Activated CD4-positive, alpha-beta T cell treated with anti-CD3 and anti-CD28 coated beads, Interleukin-2, amount 50 U/mL, for 4 hours (primary cell): ENCODE measurements around the gene CASP8.

Experiments used
- DNase-seq, 2 experiments: peaks; one replicate each; pipeline ENCODE4 v3.0.0-alpha.2; 2020

CASP8 gene

DNA sequence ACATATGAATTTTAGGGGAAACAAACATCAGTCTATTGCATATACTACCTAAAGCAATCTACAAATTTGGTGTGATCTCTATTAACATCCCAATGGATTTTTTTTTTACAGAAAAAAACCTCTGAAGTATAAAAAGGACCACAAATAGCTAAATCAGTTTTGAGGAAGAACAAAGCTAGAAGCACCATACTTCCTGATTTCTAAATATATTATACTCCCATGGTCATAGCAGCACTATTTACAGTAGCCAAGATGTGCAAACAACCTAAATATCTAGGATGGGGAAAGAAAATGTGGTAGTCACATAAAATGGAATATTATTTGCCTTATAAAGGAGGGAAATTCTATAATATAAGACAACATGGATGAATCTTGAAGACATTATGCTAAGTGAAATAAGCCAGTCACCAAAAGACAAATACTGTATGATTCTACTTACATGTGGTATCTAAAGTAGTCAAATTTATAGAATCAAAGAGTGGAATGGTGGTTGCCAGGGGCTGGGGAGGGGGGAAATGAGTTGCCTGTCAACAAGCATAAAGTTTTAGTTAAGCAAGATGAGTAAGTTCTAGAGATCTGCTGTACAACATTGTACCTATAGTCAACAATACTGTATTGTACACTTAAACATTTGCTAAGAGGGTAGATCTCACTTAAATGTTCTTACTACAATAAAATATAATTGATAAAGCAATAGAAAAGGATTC lies 17.6 kb upstream of the CASP8 start:
- no peak for DNase-seq

DNA sequence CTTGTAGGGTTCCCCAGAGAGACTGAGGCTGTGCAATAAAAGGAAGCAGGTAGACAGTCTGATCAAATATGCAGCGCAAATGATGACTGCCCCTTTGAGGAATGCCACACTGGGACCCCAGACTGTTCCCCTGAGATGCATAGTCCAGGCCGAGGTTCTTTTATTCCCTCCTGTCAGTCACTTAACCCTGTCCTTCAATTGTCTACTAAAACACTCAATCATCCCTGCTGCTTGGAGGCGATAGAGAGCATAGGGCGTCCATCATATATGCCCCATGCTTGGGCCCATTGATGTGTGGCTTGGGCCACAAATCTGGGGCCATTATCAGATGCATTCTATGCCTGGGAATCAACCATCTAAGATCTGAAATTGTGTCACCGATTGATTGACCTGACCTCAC lies 15.5 kb upstream of the CASP8 start:
- no peak for DNase-seq

DNA sequence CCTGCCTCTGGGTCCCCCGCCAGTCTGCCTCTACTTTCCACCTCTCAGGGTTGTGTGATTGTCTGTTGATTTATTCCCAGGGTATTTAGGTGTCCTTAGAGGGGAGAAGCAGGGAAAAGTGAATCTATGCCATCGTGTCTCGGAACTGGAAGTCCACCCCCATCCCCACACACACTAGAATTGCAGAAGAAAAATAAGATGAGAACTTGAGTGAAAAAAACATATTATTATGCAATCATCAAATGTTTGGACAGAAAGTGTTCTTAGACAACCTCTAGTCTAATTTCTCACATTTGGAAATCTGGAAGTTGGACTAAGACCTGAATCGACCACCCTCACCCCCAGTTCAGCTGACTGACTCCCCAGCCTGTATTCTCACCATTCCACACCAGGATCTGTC lies 14.1 kb upstream of the CASP8 start:
- DNase-seq: no peak

DNA sequence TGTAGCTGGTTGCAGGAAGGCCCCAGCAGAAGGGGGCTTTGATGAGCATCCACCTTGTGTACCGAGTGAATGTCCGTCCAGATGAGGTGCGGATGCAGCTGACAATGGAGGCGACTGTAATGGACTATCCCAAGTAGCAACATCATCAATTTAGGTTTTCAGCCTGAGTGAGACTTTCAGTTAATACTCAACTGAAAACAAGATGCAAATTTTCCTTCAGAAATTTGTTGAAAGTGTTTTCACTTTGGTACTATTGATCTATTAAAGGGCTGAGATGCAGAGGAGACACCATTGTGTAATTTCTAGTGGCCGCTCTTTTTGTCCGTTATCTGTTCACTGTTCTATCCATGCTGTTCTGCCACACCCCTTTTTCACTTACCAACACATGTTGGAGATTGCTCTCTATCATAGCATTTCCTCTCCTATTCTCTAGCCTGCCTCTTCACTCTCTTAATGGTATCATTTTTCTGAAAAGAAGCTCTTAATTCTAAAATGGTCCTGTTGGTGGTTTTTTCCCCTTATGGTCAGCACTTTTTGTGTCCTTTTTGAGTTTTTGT lies 12.0 kb upstream of the CASP8 start:
- no peak for DNase-seq

DNA sequence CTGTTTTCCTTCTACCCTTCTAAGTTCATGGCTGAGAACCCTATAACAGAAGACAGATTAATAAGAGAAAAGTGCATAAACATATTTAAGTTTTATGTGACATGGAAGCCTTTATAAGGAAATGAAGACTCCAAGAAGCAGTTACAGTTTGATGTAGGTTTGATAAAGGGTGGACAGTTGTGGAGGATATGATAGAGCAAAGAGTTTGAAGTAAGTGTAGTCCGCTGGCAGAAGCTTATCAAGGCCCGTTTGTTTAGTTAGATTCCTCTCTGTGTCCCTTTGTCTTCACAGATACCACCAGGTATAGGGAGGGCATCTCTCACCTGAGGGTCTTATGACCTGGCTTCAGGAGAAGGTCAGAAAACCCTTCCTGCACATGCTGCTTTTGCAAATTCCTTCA lies 10.4 kb upstream of the CASP8 start:
- no peak for DNase-seq

DNA sequence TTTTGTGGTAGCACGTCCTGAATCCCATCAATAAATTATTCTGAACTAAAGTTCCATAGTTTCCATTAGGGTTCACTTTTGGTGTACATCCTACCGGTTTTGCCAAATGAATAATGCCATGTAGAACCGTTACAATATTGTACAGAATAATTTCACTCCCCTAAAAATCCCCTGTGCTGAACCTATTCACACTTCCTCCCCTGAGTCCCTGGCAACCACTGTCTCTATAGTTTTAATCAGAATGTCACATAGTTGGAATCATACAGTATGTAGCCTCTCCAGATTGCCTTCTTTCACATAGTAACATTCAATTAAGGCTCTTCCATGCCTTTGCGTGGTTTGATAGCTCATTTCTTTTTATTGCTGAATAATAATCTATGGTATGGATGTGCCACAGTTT lies 9.6 kb upstream of the CASP8 start:
- DNase-seq: no peak

DNA sequence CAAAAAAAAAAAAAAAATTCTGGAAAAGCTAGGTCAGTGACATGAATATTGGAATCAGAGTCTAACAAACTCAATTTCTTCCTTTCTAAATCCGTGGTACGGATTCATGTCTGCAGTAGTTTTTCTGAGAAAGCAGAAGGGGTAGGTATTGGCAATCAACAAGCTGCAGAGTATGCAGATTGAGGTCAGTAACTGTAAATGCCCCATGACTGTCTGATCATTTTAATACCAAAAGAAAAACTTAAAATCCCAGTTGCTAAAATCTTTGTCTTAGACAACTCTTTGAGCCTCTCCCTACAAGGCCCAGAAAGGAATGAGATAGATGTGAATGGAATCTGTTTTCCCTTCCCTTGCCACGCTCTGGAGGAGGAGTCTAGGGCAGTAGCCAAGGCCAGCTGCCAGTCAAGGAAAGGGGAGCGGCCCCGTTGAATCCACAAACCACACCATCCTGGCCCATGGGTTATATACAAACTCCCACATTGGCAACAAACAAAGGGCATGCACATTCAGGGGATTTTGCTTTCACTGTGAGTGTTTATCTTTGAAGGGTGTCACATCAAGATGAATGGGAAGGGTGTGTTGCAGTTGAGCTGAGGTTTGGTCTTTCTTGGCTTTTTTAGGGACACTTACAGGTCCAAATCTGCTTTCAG lies 6.1 kb upstream of the CASP8 start:
- no peak for DNase-seq

DNA sequence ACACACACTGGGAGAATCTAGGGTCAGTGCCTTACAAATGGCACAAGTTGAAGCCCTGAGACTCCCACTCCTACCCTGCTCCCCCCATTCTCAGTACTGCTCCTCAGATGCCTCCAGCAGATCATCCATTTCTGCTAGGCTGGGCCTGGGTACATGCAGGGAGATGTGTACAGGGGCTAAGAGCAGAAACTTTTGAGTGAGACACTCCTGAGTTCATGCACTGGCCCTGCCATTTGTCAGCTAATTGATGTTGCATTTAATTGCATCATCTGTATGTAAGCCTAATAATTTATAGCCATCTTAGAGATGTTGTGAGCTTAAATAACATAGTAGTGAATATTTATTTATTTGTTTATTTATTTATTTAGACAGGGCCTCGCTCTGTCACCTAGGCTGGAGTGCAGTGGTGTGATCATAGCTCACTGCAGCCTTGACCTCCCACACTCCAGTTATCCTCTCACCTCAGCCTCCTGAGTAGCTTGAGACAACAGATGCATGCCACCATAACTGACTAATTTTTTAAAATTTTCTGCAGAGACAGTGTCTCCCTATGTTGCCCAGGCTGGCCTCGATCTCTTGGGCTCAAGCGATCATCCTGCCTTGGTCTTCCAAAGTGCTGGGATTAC lies 4.8 kb upstream of the CASP8 start:
- DNase-seq: no peak

DNA sequence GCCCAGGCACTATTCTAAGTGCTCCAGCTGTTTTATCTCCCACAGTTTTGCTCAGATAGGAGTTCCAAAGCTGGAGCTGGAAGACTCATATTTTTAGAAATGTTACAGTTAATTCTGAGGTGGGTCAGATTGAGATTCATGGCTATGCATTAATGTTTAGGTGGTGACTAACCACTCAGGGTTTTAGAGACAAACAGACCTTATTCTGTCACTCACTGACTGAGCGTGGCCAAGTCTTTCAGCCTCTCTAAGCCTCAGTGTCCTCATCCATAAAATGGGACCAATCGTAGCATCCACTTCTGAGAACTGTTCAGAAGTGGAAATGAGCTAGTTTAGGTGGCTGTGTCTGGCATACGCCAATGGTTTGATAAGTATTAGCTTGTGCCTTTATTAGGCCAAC lies 4.3 kb upstream of the CASP8 start:
- DNase-seq: no peak

DNA sequence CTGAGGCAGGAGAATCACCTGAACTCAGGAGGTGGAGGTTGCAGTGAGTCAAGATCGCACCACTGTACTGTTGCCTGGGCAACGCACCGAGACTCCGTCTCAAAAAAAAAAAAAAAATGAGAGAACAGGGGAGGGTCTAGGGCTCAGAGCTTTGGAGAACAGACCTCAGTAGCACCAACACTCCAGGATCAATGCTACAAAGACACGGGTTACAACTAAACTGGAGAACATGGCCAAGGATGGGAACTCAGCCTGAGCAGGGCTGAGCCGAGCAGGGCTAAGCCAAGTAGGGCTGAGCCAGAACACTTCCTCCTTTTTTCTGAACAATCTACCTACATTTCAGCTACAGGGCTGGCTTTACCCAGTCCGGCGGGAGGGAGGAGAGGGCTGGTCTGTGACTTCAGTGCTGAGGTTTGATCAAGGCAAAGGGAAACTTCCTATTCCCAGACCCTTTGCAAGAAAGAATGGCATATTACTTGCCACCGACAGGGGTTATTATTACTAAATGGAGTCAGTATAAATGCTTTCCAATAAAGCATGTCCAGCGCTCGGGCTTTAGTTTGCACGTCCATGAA lies 2.9 kb upstream of the CASP8 start:
- peak; percentile 33 to 41 for DNase-seq

DNA sequence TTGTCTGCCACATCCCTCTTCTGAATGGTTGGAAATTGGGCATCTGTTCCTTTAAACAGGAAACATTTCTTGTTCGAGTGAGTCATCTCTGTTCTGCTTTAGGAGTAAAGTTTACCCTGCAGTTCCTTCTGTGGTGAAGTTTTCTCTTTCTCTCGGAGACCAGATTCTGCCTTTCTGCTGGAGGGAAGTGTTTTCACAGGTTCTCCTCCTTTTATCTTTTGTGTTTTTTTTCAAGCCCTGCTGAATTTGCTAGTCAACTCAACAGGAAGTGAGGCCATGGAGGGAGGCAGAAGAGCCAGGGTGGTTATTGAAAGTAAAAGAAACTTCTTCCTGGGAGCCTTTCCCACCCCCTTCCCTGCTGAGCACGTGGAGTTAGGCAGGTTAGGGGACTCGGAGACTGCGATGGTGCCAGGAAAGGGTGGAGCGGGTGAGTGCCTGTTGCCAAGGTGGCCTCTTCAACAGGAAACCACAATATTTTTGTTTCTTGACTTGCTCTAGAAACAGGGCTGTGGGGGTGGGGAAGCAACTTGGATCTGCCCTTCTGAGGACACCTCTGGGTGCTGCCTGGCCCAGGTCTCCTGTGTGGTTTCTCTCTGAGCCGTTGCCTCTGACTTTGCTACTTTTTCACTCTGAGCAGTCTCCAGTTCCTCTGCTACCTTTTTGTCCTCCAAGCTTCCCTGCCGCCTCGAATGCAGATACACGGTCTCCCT lies 2.2 kb upstream of the CASP8 start:
- DNase-seq: peak; percentile 84 to 86

DNA sequence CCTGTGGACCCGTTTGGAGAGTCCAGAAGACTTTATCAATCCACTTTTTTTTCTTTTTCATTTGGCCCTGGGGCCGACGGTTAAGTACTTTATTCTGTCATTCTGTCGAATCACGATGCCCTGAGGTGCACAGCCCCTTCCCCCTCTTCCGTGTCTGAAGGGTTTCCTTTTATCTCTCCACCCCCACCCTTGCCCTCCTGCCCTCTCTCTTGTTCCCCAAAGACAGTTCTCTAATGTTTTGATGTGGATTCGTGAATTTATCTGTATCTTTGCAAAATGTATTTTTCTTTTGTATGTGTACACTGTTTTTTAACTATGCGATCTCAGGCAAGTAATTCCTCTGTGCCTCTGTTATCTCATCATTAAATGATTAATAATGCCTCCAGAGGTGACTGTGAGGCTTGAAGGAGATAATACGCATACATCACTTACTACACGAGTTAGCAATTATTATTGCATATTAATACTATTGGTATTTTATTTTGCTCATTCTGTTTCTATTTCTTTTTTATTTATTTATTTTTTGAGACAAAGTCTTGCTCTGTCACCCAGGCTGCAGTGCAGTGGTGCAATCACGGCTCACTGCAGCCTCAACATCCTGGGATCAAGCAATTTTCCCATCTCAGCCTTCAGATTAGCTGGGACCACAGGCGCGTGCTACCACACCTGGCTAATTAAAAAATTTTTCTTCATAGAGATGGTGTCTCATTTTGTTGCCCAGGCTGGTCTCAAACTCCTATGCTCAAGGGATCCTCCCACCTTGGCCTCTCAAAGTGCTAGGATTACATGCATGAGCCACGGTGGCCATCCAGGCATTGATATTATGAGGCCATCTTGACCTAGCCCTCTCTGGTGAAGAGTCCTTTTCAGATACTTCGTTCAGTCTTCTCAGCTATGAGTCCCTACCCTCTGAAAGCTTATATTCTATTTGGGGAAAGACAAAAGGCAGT lies 1.4 kb upstream of the CASP8 start:
- DNase-seq: no peak

DNA sequence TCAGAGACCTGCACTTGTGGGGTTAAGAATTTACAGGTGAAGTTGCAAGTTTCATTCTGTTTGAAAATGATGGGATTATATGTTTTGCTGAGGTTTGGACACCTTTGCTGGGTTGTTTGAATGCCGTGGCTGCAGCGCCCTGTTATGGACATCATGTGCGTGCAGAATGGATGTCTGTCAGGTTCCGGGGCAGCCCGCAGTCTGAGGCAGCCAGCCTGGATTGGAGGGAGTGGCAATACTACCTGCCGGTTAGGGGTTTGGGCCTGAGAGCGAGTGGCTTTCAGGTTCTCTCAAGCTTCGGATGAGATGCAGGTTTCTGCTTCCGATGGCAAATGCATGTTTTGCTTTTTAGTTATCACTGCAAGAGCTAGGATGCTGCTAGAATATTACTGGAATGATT lies 1.1 kb downstream of the CASP8 start:
- DNase-seq: peak in 1 of 2 experiments; percentile 35

DNA sequence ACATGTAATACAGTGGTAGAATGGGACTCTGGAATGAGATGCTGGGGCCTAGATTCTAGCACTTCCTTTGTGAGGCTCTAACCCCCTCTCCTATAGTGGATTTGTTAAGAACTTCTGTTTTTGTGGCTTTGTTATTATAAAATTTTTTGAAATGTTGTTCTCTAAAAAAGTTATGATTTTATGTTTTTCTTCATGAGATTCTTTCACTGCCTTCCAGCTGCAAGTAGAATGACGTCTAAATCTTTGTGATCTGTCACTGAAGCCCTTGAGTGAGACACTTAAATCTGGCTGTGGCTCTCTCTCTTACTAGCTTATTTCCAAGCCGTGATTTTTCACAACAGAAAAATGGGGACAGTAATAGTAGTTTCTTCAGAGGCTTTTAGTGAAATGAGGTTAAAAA lies 1.6 kb downstream of the CASP8 start:
- no peak for DNase-seq

DNA sequence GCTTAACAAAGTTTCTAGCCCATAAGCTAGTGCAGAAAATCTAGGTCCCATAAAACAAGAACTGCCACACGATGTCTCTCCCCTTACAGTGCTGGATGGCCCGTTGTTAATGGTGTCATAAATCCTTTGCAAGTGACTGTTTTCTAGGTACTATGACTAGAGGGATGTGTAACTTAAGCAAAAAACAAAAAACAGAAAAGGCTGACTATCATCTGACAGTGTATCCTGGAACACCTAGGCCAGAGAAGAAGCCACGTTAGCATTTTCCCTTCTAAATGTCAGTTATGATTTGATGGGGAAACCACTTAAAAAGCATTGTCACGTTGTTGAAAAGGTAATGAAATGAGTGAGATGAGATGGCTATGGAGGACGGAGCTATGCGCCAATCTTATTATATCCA lies 2.4 kb downstream of the CASP8 start:
- no peak for DNase-seq

DNA sequence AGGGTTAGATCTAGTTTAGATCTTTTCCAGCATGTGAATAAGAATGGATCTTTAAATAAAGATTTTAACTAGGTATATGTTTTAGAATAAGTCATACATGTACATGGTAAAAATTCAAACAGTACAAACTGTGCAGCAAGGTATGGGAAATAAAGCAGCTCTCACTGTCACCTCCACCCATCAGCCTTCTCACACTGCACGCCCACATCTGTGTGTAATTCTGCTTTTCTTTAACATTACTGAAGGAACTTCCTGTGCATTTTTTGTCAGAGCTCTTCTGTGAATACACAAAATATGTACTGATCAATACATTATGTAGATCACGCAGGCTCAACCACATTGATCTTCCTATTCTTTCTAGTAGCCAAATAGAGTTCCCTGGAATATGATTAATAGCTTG lies 3.4 kb downstream of the CASP8 start:
- DNase-seq: no peak

DNA sequence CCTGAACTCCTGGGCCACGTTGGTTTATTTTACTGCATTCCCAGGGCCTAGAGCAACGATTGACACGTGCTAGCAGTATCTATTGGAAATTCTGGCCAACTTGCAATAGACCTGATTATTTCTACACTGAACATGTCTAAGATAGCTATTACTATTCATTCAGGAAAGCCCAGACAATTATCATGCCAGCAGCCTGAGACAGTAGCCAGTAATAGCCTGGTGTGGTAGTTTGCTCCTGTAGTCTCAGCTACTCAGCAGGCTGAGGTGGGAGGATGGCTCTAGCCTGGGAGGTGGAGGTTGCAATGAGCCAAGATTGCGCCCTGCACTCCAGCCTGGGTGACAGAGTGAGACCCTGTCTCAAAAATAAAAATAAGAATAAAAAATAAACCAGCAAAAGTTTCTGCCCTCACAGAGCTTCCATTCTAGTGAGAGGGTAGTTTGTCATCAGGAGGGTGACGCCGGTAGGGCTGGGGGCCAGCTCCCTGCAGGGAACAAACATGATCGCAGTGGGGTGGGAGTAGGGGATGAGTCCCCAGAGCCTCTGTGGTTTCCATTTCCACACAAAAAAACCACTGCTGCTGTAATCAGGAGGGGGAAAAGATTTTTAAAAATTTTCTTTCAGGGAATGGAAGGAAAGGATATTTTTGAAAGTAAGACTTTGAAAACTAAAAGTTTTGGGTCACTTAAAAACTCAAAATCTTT lies 4.3 kb downstream of the CASP8 start:
- DNase-seq: no peak

DNA sequence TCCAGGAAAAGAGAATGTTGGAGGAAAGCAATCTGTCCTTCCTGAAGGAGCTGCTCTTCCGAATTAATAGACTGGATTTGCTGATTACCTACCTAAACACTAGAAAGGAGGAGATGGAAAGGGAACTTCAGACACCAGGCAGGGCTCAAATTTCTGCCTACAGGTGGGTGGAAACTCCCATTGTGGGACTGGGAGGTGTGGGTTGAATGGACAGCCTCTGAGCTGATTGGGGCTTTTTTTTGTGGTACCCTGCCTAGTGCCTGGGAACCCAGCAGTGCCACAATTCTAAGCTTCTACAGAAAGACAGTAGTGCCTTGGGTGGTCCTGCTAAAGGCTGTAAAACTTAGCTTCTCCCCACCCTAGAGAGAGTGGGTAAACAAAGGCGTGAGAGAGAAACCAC lies 6.3 kb downstream of the CASP8 start:
- no peak for DNase-seq

DNA sequence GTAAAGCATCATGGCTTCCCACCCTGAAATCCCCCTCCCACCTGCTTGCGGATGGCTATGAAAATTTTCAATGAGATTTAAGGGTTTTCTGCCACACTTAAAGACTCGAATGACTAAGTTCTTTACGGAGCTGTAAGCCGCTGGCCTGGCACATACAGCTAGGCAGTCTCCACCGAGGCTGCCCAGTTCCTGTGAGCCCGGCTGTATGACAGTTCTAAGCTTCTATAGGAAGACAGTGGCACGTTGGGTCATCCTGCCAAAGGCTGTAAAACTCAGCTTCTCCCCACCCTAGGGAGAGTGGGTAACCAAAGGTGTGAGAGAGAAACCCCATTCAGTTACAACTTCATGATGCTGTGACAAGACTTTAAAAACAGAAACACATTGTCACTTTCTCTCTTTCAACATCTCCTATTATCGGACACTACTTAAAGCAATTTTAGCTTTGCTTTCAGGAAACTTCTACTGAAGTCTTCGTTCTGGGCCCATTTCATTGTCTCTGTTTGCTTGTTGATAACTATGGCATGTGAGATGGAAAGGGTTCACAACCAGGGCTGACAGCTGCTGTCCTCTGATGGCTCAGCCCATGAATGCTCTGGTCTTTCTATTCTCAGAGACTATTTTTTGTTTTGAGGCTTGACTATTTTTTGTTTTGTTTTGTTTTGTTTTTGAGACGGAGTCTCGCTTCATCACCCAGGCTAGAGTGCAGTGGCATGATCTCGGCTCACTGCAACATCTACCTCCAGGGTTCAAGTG lies 7.1 kb downstream of the CASP8 start:
- DNase-seq: no peak

DNA sequence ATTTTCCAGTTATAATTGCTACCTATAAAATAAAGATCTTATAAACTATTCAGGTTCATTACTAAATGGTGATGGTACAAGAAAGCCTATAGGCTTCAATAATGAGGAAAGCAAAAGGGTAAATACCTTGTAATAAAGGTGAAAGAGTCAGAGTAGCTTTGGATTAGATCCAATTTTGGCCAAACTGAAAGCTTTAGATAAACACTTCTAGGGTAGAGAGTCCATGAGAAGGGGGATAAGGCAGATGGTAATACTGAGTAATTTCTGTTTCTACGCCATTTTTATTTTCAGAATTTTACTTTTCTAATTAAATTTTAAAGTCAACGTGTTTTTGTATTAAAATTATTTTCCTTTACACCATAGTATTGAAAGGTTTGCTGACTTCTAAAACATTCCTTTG lies 9.4 kb downstream of the CASP8 start:
- no peak for DNase-seq
